CD8-positive, alpha-beta memory T cell (primary cell): ENCODE measurements around the gene SUPT6H. TPM values are rescaled to one million over a fixed set of nuclear protein-coding genes. Genes with fewer than 3 reads are reported as not detected.
A peak's percentile ranks its signal among the peaks of the same experiment; 100 is the strongest.

Experiments used
- CTCF ChIA-PET: fragments of 350-600 bp; sonication (Branson Sonifier 250); formaldehyde crosslinking; loops from one replicate; lab custom pipeline; 2021; ENCODE audit warnings: antibody characterized with exemption; lab: Charles Lee
- POLR2A ChIA-PET: fragments of 350-600 bp; sonication (Branson Sonifier 250); formaldehyde crosslinking; loops from one replicate; lab custom pipeline; 2021; ENCODE audit warnings: antibody characterized with exemption; lab: Charles Lee
- DNase-seq, 5 donors: peaks; one replicate each; pipeline versions ENCODE4 v3.0.0 to v3.0.0-alpha.2; 2020 to 2022; ENCODE audit warnings: mixed read lengths in 1 of 5
- H3K27ac ChIP-seq: one replicate; pipeline ENCODE4 v1.7.0; 2013; ENCODE audit warnings: low read depth, mild to moderate bottlenecking, low read length, moderate library complexity
- H3K27me3 ChIP-seq: 2 replicates; pipeline ENCODE4 v1.7.0; 2013; ENCODE audit warnings: low read length, mild to moderate bottlenecking; ENCODE audit not compliant: insufficient read depth, poor library complexity, severe bottlenecking
- H3K36me3 ChIP-seq: 2 replicates; pipeline ENCODE4 v1.7.0; 2013; ENCODE audit warnings: mild to moderate bottlenecking, low read length, moderate library complexity; ENCODE audit not compliant: insufficient read depth
- H3K4me1 ChIP-seq: 2 replicates; pipeline ENCODE4 v1.7.0; 2013; ENCODE audit warnings: mild to moderate bottlenecking, low read length, moderate library complexity; ENCODE audit not compliant: insufficient read depth
- H3K4me3 ChIP-seq: 2 replicates; pipeline ENCODE4 v1.7.0; 2013; ENCODE audit warnings: mild to moderate bottlenecking, low read length
- H3K9me3 ChIP-seq: 2 replicates; pipeline ENCODE4 v1.7.0; 2013; ENCODE audit warnings: mild to moderate bottlenecking, low read length
- H3K27ac Mint-ChIP-seq, 8 donors: one replicate each; pipeline ENCODE4 v1.8.0; 2020 to 2021; ENCODE audit warnings: mixed read lengths in 8 of 8, mild to moderate bottlenecking in 6 of 8, inconsistent platforms in 3 of 8, moderate library complexity in 3 of 8
- H3K27me3 Mint-ChIP-seq, 2 donors: one replicate each; pipeline ENCODE4 v1.8.0; 2020 to 2021; ENCODE audit warnings: mixed read lengths in 2 of 2, mild to moderate bottlenecking in 1 of 2, moderate library complexity in 1 of 2
- H3K36me3 Mint-ChIP-seq, 3 donors: one replicate each; pipeline ENCODE4 v1.8.0; 2020 to 2021; ENCODE audit warnings: mixed read lengths in 3 of 3, inconsistent platforms in 1 of 3, mild to moderate bottlenecking in 1 of 3
- H3K4me1 Mint-ChIP-seq, 3 donors: one replicate each; pipeline ENCODE4 v1.8.0; 2020 to 2021; ENCODE audit warnings: mixed read lengths in 3 of 3, inconsistent platforms in 1 of 3, mild to moderate bottlenecking in 1 of 3
- H3K4me3 Mint-ChIP-seq, 7 donors: one replicate each; pipeline ENCODE4 v1.8.0; 2020 to 2021; ENCODE audit warnings: mixed read lengths in 7 of 7, mild to moderate bottlenecking in 6 of 7, moderate library complexity in 4 of 7, inconsistent platforms in 2 of 7
- H3K9me3 Mint-ChIP-seq, 5 donors: one replicate each; pipeline ENCODE4 v1.8.0; 2020 to 2022; ENCODE audit warnings: mixed read lengths in 5 of 5, mild to moderate bottlenecking in 3 of 5, moderate library complexity in 2 of 5, inconsistent platforms in 1 of 5
- polyA plus RNA-seq: library from polyadenylated mRNA; unstranded; fragments of 300-500 nt; fragmentation: Illumina TruSeq; gene quantifications from one replicate; pipeline ENCODE4 v1.2.3, GENCODE V29; 2021
- total RNA-seq, 2 experiments: library from RNA; stranded (reverse); gene quantifications; one replicate each; pipeline ENCODE4 v1.2.3, GENCODE V29; 2021

The SUPT6H gene
- total and polyA plus RNA-seq, 3 experiments from 2014 or later, result 20.1 to 88.4 (median 80.0) TPM

- Histone ChIP-seq H3K4me1 (peaks cover 36% of the 10 kb centered on the region), H3K4me3 (no peak overlapping the region), H3K36me3 (no peaks in the 10 kb centered on the region), H3K9me3 (no peaks in the 10 kb centered on the region), H3K27me3 (no peaks in the 10 kb centered on the region), H3K27ac (peak overlapping the region; percentile 87)
- CTCF ChIA-PET, result interaction anchor here (1.0 to 17.0 kb wide), 4 partner anchors 17 to 156 kb away, joined by 3 to 579 read pairs (median 6); partner anchors contain the start of genes NEK8, RPL23A and TLCD1
- POLR2A ChIA-PET, result interaction anchor here (1.3 to 9.2 kb wide), 2 partner anchors 19 to 35 kb away, joined by 3 to 128 read pairs; partner anchors contain the start of genes NEK8, PROCA1 and TLCD1
- no peak for DNase-seq
- Mint-ChIP-seq H3K4me3 (peak overlapping the region in 5 of 7 donors; percentile 40 to 56 (median 46)), H3K27me3 (no peaks in the 10 kb centered on the region), H3K4me1 (peaks cover 3 to 34% (median 17%) of the 10 kb centered on the region in 3 donors), H3K9me3 (no peaks in the 10 kb centered on the region), H3K36me3 (peaks cover 0 to 26% (median 0%) of the 10 kb centered on the region in 3 donors), H3K27ac (peak overlapping the region; percentile 50 to 88 (median 77))
Measured at GRCh38 chr17:28746611-28747050, 84.6 kb downstream of the SUPT6H start.

DNA sequence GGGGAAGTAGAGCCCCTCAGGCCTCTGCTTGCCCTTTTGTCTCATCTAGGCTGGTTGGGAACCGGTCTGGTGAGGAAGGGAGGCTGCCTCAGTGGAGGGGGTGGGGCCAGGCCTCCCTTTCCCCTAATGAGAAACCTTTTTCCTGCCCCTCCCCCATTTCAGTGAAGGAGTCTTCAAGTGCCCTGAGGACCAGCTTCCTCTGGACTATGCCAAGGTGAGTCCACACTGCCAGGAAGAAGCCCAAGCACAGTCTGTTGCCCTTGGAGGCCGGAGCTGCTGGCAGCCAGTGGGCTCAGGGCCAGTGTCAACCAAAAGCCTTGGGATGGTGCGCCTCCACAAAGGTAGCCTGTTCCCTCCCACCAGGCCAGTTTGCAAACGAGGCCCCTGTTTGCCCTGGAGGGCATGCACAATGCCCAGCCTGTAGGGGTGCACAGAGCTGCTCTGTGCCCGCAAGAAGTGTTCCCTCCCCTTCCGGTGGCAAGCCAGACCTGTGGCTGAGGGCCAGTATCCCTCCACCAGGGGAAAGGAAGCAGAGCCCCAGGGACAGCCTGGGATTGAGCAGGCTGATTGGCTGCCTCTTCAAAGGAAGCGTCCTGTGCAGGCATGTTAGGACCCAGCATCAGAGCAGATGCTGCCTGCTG is 85.2 kb downstream of the SUPT6H start:
- no peaks in the 10 kb centered on the region for H3K36me3 ChIP-seq
- no peak overlapping the region for H3K4me3 ChIP-seq
- Mint-ChIP-seq H3K27ac (peak overlapping the region in 2 of 8 donors; percentile 8 to 58), H3K36me3 (peaks cover 0 to 26% (median 0%) of the 10 kb centered on the region in 3 donors), H3K27me3 (no peaks in the 10 kb centered on the region), H3K9me3 (no peaks in the 10 kb centered on the region), H3K4me1 (peaks cover 3 to 34% (median 17%) of the 10 kb centered on the region in 3 donors), H3K4me3 (peak overlapping the region in 1 of 7 donors; percentile 22)
- CTCF ChIA-PET, result interaction anchor here (2.2 to 17.0 kb wide), 2 partner anchors 16 to 22 kb away, joined by 7 to 579 read pairs; partner anchors contain the start of genes NEK8, RPL23A and TLCD1
- H3K27ac ChIP-seq, result no peak overlapping the region
- H3K27me3 ChIP-seq, result no peaks in the 10 kb centered on the region
- H3K4me1 ChIP-seq, result peaks cover 36% of the 10 kb centered on the region
- no peak for DNase-seq
- POLR2A ChIA-PET, result interaction anchor here (1.3 to 9.2 kb wide), 2 partner anchors 20 to 35 kb away, joined by 3 to 128 read pairs; partner anchors contain the start of genes NEK8, PROCA1 and TLCD1
- H3K9me3 ChIP-seq, result no peaks in the 10 kb centered on the region

DNA sequence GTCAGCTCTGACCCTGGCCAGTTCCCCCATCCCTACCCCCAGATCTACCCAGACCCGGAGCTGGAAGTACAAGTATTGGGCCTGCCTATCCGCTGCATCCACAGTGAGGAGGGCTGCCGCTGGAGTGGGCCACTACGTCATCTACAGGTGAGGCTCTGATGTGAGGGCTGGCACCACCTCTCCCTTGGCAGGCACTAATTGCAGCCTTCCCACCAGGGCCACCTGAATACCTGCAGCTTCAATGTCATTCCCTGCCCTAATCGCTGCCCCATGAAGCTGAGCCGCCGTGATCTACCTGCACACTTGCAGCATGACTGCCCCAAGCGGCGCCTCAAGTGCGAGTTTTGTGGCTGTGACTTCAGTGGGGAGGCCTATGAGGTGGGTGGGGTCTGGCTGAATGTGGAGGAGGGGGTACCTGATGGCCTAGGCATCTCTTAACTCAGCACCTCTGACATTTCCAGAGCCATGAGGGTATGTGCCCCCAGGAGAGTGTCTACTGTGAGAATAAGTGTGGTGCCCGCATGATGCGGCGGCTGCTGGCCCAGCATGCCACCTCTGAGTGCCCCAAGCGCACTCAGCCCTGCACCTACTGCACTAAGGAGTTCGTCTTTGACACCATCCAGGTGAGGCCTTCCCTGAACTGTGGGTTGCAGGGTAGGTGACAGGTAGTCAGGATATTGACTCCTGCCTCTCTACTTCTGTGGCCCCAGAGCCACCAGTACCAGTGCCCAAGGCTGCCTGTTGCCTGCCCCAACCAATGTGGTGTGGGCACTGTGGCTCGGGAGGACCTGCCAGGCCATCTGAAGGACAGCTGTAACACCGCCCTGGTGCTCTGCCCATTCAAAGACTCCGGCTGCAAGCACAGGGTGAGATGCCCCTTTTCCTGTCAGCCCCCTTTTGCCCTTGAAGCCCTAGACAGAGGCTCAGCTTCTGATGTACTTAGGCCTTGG is 86.1 kb downstream of the SUPT6H start:
- Mint-ChIP-seq H3K9me3 (no peaks in the 10 kb centered on the region), H3K27ac (peak overlapping the region in 5 of 8 donors; percentile 5 to 76 (median 31)), H3K36me3 (peaks cover 0 to 26% (median 0%) of the 10 kb centered on the region in 3 donors), H3K4me1 (peaks cover 3 to 33% (median 17%) of the 10 kb centered on the region in 3 donors), H3K27me3 (no peaks in the 10 kb centered on the region), H3K4me3 (no peak overlapping the region)
- H3K27ac ChIP-seq, result no peak overlapping the region
- DNase-seq, result no peak
- ChIA-PET POLR2A (interaction anchor here (9.2 kb wide), 1 partner anchor 20 kb away, joined by 128 read pairs; the partner anchor contains the start of genes NEK8 and TLCD1), CTCF (interaction anchor here (1.0 to 17.0 kb wide), 3 partner anchors 16 to 86 kb away, joined by 3 to 579 read pairs (median 49); partner anchors contain the start of genes NEK8, RPL23A, SDF2 and SUPT6H)
- no peaks in the 10 kb centered on the region for H3K9me3 ChIP-seq
- no peaks in the 10 kb centered on the region for H3K27me3 ChIP-seq
- no peak overlapping the region for H3K4me3 ChIP-seq
- H3K4me1 ChIP-seq, result peaks cover 35% of the 10 kb centered on the region
- no peaks in the 10 kb centered on the region for H3K36me3 ChIP-seq

DNA sequence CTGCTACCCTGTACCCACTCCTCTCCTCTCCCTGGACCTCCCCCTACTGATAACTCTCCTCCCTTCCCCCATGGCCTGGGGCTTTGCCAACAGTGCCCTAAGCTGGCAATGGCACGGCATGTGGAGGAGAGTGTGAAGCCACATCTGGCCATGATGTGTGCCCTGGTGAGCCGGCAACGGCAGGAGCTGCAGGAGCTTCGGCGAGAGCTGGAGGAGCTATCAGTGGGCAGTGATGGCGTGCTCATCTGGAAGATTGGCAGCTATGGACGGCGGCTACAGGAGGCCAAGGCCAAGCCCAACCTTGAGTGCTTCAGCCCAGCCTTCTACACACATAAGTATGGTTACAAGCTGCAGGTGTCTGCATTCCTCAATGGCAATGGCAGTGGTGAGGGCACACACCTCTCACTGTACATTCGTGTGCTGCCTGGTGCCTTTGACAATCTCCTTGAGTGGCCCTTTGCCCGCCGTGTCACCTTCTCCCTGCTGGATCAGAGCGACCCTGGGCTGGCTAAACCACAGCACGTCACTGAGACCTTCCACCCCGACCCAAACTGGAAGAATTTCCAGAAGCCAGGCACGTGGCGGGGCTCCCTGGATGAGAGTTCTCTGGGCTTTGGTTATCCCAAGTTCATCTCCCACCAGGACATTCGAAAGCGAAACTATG is 87.0 kb downstream of the SUPT6H start:
- no peaks in the 10 kb centered on the region for H3K27me3 ChIP-seq
- H3K27ac ChIP-seq, result no peak overlapping the region
- H3K4me1 ChIP-seq, result peaks cover 30% of the 10 kb centered on the region
- Mint-ChIP-seq H3K27ac (peak overlapping the region in 3 of 8 donors; percentile 27 to 72 (median 36)), H3K36me3 (peaks cover 0 to 26% (median 0%) of the 10 kb centered on the region in 3 donors), H3K4me3 (no peak overlapping the region), H3K27me3 (no peaks in the 10 kb centered on the region), H3K9me3 (no peaks in the 10 kb centered on the region), H3K4me1 (peaks cover 3 to 31% (median 17%) of the 10 kb centered on the region in 3 donors)
- no peaks in the 10 kb centered on the region for H3K9me3 ChIP-seq
- ChIA-PET CTCF (interaction anchor here (1.0 to 17.0 kb wide), 9 partner anchors 8 to 368 kb away, joined by 3 to 579 read pairs (median 6); partner anchors contain the start of genes NEK8, RPL23A, SDF2 and SUPT6H), POLR2A (interaction anchor here (1.0 to 9.2 kb wide), 3 partner anchors 21 to 130 kb away, joined by 3 to 128 read pairs (median 6); partner anchors contain the start of genes NEK8, RPL23A and TLCD1)
- no peak overlapping the region for H3K4me3 ChIP-seq
- no peak for DNase-seq
- H3K36me3 ChIP-seq, result no peaks in the 10 kb centered on the region

DNA sequence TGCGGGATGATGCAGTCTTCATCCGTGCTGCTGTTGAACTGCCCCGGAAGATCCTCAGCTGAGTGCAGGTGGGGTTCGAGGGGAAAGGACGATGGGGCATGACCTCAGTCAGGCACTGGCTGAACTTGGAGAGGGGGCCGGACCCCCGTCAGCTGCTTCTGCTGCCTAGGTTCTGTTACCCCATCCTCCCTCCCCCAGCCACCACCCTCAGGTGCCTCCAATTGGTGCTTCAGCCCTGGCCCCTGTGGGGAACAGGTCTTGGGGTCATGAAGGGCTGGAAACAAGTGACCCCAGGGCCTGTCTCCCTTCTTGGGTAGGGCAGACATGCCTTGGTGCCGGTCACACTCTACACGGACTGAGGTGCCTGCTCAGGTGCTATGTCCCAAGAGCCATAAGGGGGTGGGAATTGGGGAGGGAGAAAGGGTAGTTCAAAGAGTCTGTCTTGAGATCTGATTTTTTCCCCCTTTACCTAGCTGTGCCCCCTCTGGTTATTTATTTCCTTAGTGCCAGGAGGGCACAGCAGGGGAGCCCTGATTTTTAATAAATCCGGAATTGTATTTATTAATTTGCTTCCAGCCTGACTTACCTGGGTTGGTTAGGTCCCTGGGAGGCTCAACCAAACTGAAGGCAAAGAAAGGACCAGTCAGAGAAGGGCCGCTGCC is 87.6 kb downstream of the SUPT6H start:
- Mint-ChIP-seq H3K27me3 (no peaks in the 10 kb centered on the region), H3K27ac (peak overlapping the region in 3 of 8 donors; percentile 33 to 86 (median 42)), H3K4me1 (peaks cover 3 to 28% (median 15%) of the 10 kb centered on the region in 3 donors), H3K4me3 (peak overlapping the region in 1 of 7 donors; percentile 60), H3K9me3 (no peaks in the 10 kb centered on the region), H3K36me3 (peaks cover 0 to 23% (median 0%) of the 10 kb centered on the region in 3 donors)
- ChIA-PET CTCF (interaction anchor here (0.6 to 17.0 kb wide), 12 partner anchors 9 to 670 kb away, joined by 3 to 579 read pairs (median 4); partner anchors contain the start of genes NEK8, PROCA1, RPL23A and SDF2), POLR2A (interaction anchor here (0.6 to 9.2 kb wide), 6 partner anchors 22 to 200 kb away, joined by 3 to 128 read pairs (median 4); partner anchors contain the start of genes NEK8, RPL23A and TLCD1)
- Histone ChIP-seq H3K9me3 (no peaks in the 10 kb centered on the region), H3K4me1 (peaks cover 27% of the 10 kb centered on the region), H3K36me3 (no peaks in the 10 kb centered on the region), H3K27me3 (no peaks in the 10 kb centered on the region), H3K27ac (no peak overlapping the region), H3K4me3 (no peak overlapping the region)
- no peak for DNase-seq

DNA sequence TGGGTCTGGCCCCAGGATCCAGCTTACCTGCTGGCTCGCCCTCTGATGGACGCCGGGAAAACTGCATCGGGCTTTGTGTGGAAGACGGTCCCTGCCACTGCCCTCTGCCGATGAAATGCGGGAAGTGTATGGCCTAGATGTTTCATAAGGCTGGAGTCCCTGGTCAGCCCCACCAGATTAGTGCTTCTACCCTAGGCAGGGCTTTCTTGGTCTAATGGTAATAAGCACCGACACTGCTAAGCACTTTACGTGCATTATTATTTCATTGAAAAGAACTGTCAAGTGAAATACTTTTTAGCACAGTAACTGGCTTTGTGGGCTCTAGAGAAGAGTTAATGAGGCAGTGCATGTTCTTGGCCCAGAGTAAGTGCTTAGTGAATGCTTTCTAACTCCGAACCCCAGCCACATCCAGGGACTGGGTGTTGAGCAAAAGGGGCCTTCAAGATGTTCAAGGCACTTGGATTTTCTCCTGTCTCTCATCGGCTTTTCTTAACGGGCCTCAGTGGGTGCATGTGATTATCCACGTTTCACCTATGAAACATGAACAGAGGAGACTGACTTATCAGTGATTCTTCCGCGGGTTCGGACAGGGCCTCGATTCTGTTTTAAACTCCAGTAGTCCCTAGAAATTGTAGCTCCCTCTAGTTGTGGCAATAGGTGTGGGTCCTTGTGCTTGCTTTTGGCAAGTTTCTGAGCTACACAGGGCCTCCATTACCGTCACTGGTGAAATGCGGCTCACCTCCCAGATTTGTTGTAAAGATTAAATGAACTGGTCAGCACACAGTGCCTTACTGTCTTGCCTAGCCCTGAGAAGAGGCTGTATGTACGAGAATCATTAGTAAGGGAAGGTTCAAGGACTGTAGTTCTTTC is 88.4 kb downstream of the SUPT6H start:
- Mint-ChIP-seq H3K4me3 (peak overlapping the region in 1 of 7 donors; percentile 60), H3K4me1 (peaks cover 3 to 21% (median 11%) of the 10 kb centered on the region in 3 donors), H3K9me3 (no peaks in the 10 kb centered on the region), H3K36me3 (peaks cover 0 to 23% (median 0%) of the 10 kb centered on the region in 3 donors), H3K27me3 (no peaks in the 10 kb centered on the region), H3K27ac (peak overlapping the region in 4 of 8 donors; percentile 33 to 86 (median 58))
- ChIA-PET CTCF (interaction anchor here (0.6 to 17.0 kb wide), 14 partner anchors 10 to 670 kb away, joined by 3 to 579 read pairs (median 4); partner anchors contain the start of genes NEK8, PROCA1, RPL23A and TLCD1), POLR2A (interaction anchor here (0.6 to 9.2 kb wide), 7 partner anchors 23 to 201 kb away, joined by 3 to 128 read pairs (median 4); partner anchors contain the start of genes NEK8, RPL23A and TLCD1)
- peak; percentile 81 to 91 (median 84) for DNase-seq
- Histone ChIP-seq H3K27ac (no peak overlapping the region), H3K27me3 (no peaks in the 10 kb centered on the region), H3K4me1 (peaks cover 19% of the 10 kb centered on the region), H3K4me3 (no peak overlapping the region), H3K9me3 (no peaks in the 10 kb centered on the region), H3K36me3 (no peaks in the 10 kb centered on the region)
